H1 (cell line): ENCODE measurements around the gene INPP4A. TPM values are rescaled to one million over a fixed set of nuclear protein-coding genes. Genes with fewer than 3 reads are reported as not detected.

Experiments
- CTCF ChIA-PET: fragments of 300-600 bp; sonication (Branson Sonifier 250); formaldehyde crosslinking; loops from one replicate; lab custom pipeline; 2021; ENCODE audit not compliant: partially characterized antibody; lab: Charles Lee
- POLR2A ChIA-PET: fragments of 300-600 bp; sonication (Branson Sonifier 250); formaldehyde crosslinking; loops from one replicate; lab custom pipeline; 2021; ENCODE audit warnings: inconsistent platforms; ENCODE audit not compliant: partially characterized antibody; lab: Charles Lee
- DNase-seq, 2 experiments: peaks; one replicate each; pipeline versions ENCODE4 v3.0.0 to v3.0.0-alpha.2; 2010 to 2022; ENCODE audit warnings: low spot score in 2 of 2, low read depth in 1 of 2, mixed read lengths in 1 of 2
- FAIRE-seq: peaks from 2 replicates; lab custom pipeline; 2011; peaks lifted over from hg19 to GRCh38; lab: Jason Lieb, UNC
- H2AFZ ChIP-seq: 2 replicates; pipeline ENCODE4 v1.8.1; 2012; ENCODE audit warnings: low read length, inconsistent platforms
- H2AK5ac ChIP-seq: 2 replicates; pipeline ENCODE4 v1.6.1; 2013; ENCODE audit warnings: low read depth, low read length
- H2BK120ac ChIP-seq: replicated peaks from 2 replicates; pipeline ENCODE3; 2013; ENCODE audit warnings: low read depth, low read length, inconsistent platforms
- H2BK12ac ChIP-seq: 2 replicates; pipeline ENCODE4 v1.6.1; 2013; ENCODE audit warnings: low read depth, low read length
- H2BK15ac ChIP-seq: 2 replicates; pipeline ENCODE4 v1.6.1; 2013; ENCODE audit warnings: low read length
- H2BK20ac ChIP-seq: 2 replicates; pipeline ENCODE4 v1.6.1; 2013; ENCODE audit warnings: low read length
- H2BK5ac ChIP-seq: 2 replicates; pipeline ENCODE4 v1.6.1; 2013; ENCODE audit warnings: low read depth, low read length
- H3K14ac ChIP-seq: 2 replicates; pipeline ENCODE4 v1.6.1; 2013; ENCODE audit warnings: inconsistent platforms; ENCODE audit not compliant: insufficient read length
- H3K18ac ChIP-seq: 2 replicates; pipeline ENCODE4 v1.6.1; 2013; ENCODE audit warnings: low read length; ENCODE audit errors: extremely low read depth
- H3K23ac ChIP-seq: 2 replicates; pipeline ENCODE4 v1.6.1; 2013; ENCODE audit warnings: inconsistent platforms; ENCODE audit not compliant: insufficient read length
- H3K23me2 ChIP-seq: 2 replicates; pipeline ENCODE4 v1.6.1; 2013; ENCODE audit warnings: low read depth, low read length
- H3K27ac ChIP-seq: 2 replicates; pipeline ENCODE4 v1.6.1; 2011; ENCODE audit warnings: low read depth, low read length, inconsistent platforms
- H3K27me3 ChIP-seq, 4 experiments: replicated peaks in 1 of 4; 1 replicate in 1 of 4; 2 replicates in 3 of 4; pipeline versions ENCODE4 v1.6.1 to v1.8.1; 2011 to 2013; ENCODE audit warnings: low read length in 3 of 4, mild to moderate bottlenecking in 3 of 4, inconsistent platforms in 2 of 4, mixed read lengths in 2 of 4, moderate library complexity in 1 of 4; ENCODE audit not compliant: control insufficient read depth in 3 of 4, insufficient read depth in 3 of 4; ENCODE audit errors: extremely low read depth in 1 of 4
- H3K36me3 ChIP-seq, 4 experiments: 2 replicates each; pipeline versions ENCODE4 v1.6.1 to v1.8.1; 2011 to 2013; ENCODE audit warnings: mild to moderate bottlenecking in 4 of 4, low read length in 3 of 4, moderate library complexity in 2 of 4, control low read depth in 1 of 4, inconsistent platforms in 1 of 4; ENCODE audit not compliant: insufficient read depth in 4 of 4, control insufficient read depth in 2 of 4
- H3K4ac ChIP-seq: replicated peaks from 2 replicates; pipeline ENCODE3; 2013; ENCODE audit warnings: low read length, low read depth, mixed read lengths, inconsistent platforms; ENCODE audit not compliant: insufficient read length
- H3K4me1 ChIP-seq, 4 experiments: replicated peaks in 1 of 4; 1 replicate in 1 of 4; 2 replicates in 3 of 4; pipeline versions ENCODE4 v1.6.1 to v1.8.1; 2011 to 2013; ENCODE audit warnings: low read length in 3 of 4, inconsistent platforms in 2 of 4, mixed read lengths in 1 of 4; ENCODE audit not compliant: insufficient read depth in 4 of 4, control insufficient read depth in 3 of 4
- H3K4me2 ChIP-seq, 2 experiments: 2 replicates each; pipeline versions ENCODE4 v1.6.1 to v1.8.1; 2011 to 2013; ENCODE audit warnings: low read depth in 2 of 2, low read length in 2 of 2, control low read depth in 1 of 2, inconsistent platforms in 1 of 2, mild to moderate bottlenecking in 1 of 2; ENCODE audit not compliant: insufficient read depth in 1 of 2
- H3K4me3 ChIP-seq, 4 experiments: fragments of 200-600, 300-600 bp in 1 of 4; sonication (generic), shearing (Covaris generic), sonication (Bioruptor Twin) in 1 of 4; 2 replicates each; pipeline versions ENCODE4 v1.5.1 to v1.8.1; 2011 to 2016; ENCODE audit warnings: low read length in 4 of 4, low read depth in 3 of 4, control low read depth in 2 of 4, inconsistent platforms in 2 of 4, mild to moderate bottlenecking in 2 of 4, mixed read lengths in 1 of 4, moderate library complexity in 1 of 4; ENCODE audit not compliant: insufficient read depth in 2 of 4; ENCODE audit errors: extremely low read depth in 1 of 4
- H3K56ac ChIP-seq: replicated peaks from 2 replicates; pipeline ENCODE3; 2013; ENCODE audit warnings: low read depth, mild to moderate bottlenecking, mixed read lengths, low read length, inconsistent platforms; ENCODE audit not compliant: insufficient read length
- H3K79me1 ChIP-seq: 2 replicates; pipeline ENCODE4 v1.6.1; 2013; ENCODE audit warnings: low read depth, low read length, control low read depth
- H3K79me2 ChIP-seq, 2 experiments: 2 replicates each; pipeline versions ENCODE4 v1.6.1 to v1.8.1; 2012 to 2013; ENCODE audit warnings: low read length in 2 of 2, mild to moderate bottlenecking in 2 of 2, inconsistent platforms in 1 of 2; ENCODE audit not compliant: insufficient read depth in 2 of 2, control insufficient read depth in 1 of 2
- H3K9ac ChIP-seq, 4 experiments: replicated peaks in 1 of 4; 1 replicate in 1 of 4; 2 replicates in 3 of 4; pipeline versions ENCODE4 v1.6.1 to v1.8.1; 2011 to 2013; ENCODE audit warnings: low read depth in 3 of 4, low read length in 3 of 4, control low read depth in 2 of 4, mild to moderate bottlenecking in 2 of 4, moderate library complexity in 2 of 4, inconsistent platforms in 1 of 4; ENCODE audit errors: extremely low read depth in 1 of 4
- H3K9me3 ChIP-seq, 2 experiments: 2 replicates each; pipeline versions ENCODE4 v1.6.1 to v1.8.1; 2012 to 2013; ENCODE audit warnings: mild to moderate bottlenecking in 2 of 2, moderate library complexity in 2 of 2, control low read depth in 1 of 2, inconsistent platforms in 1 of 2, low read depth in 1 of 2, low read length in 1 of 2, mixed read lengths in 1 of 2; ENCODE audit not compliant: insufficient read depth in 2 of 2
- H4K20me1 ChIP-seq, 2 experiments: replicated peaks in 1 of 2; 2 replicates each; pipeline versions ENCODE3 to v1.8.1; 2011 to 2013; ENCODE audit warnings: inconsistent platforms in 2 of 2, low read length in 2 of 2, mild to moderate bottlenecking in 1 of 2; ENCODE audit not compliant: insufficient read depth in 2 of 2, control insufficient read depth in 1 of 2
- H4K5ac ChIP-seq: 2 replicates; pipeline ENCODE4 v1.6.1; 2013; ENCODE audit warnings: low read length, low read depth, mixed read lengths, inconsistent platforms; ENCODE audit not compliant: insufficient read length
- H4K8ac ChIP-seq: 2 replicates; pipeline ENCODE4 v1.8.0; 2013; ENCODE audit warnings: mild to moderate bottlenecking, moderate library complexity, low read length, inconsistent platforms; ENCODE audit not compliant: insufficient read depth; ENCODE audit errors: extremely low read depth
- H4K91ac ChIP-seq: replicated peaks from 2 replicates; pipeline ENCODE3; 2013; ENCODE audit warnings: low read length, mixed read lengths, inconsistent platforms; ENCODE audit not compliant: insufficient read length
- CBX8 ChIP-seq: fragments of 300-800, 300-1000 bp; sonication (generic); IDR thresholded peaks from 2 replicates; pipeline ENCODE4 v1.7.1; 2016; ENCODE audit warnings: low read depth, low read length, borderline replicate concordance
- CEBPB ChIP-seq: IDR thresholded peaks from 2 replicates; pipeline ENCODE4 v1.6.1; 2012; ENCODE audit warnings: low read depth, low read length
- EZH2 ChIP-seq: fragments of 200-600 bp; sonication (generic); IDR thresholded peaks from 2 replicates; pipeline ENCODE4 v1.7.1; 2012; ENCODE audit warnings: low read depth, mild to moderate bottlenecking, moderate library complexity, low read length, inconsistent platforms; ENCODE audit not compliant: severe bottlenecking
- GABPA ChIP-seq: IDR thresholded peaks from 2 replicates; pipeline ENCODE4 v1.6.1; 2011; ENCODE audit warnings: mild to moderate bottlenecking, low read length, moderate library complexity, borderline replicate concordance; ENCODE audit not compliant: insufficient read depth
- HDAC2 ChIP-seq, 2 experiments: fragments of 300-600 bp in 1 of 2; sonication (generic) in 1 of 2; IDR thresholded peaks; 2 replicates each; pipeline ENCODE4 v1.6.1; 2011 to 2012; ENCODE audit warnings: low read depth in 2 of 2, low read length in 2 of 2, mild to moderate bottlenecking in 2 of 2, moderate library complexity in 2 of 2, borderline replicate concordance in 1 of 2, inconsistent platforms in 1 of 2
- HDAC6 ChIP-seq: IDR thresholded peaks from one replicate; pipeline ENCODE4 v1.7.1; 2012; ENCODE audit warnings: low read depth, mild to moderate bottlenecking, inconsistent platforms, low read length, moderate library complexity
- MAFK ChIP-seq: IDR thresholded peaks from 2 replicates; pipeline ENCODE4 v1.6.1; 2012; ENCODE audit warnings: low read depth, mild to moderate bottlenecking, improper control_type of control experiment, low read length
- NANOG ChIP-seq: IDR thresholded peaks from 2 replicates; pipeline ENCODE4 v1.6.1; 2011; ENCODE audit warnings: low read length, low read depth, mild to moderate bottlenecking, inconsistent platforms; ENCODE audit not compliant: insufficient read depth, poor library complexity, severe bottlenecking
- NRF1 ChIP-seq: IDR thresholded peaks from 2 replicates; pipeline ENCODE4 v1.6.1; 2011; ENCODE audit warnings: mild to moderate bottlenecking, low read depth, low read length, improper control_type of control experiment
- SP4 ChIP-seq: IDR thresholded peaks from 2 replicates; pipeline ENCODE4 v1.6.1; 2012; ENCODE audit warnings: low read length, inconsistent platforms
- WGBS, 2 experiments: shearing (Covaris generic) in 1 of 2; methylation state at CpG; one replicate each; pipeline versions ENCODE4 v1.1.6 to v1.1.7; 2013 to 2015; ENCODE audit warnings: low lambda C conversion rate in 2 of 2, mixed read lengths in 2 of 2, inconsistent platforms in 1 of 2, low coverage in 1 of 2, missing lambda C conversion rate in 1 of 2; ENCODE audit not compliant: insufficient replicate concordance in 2 of 2, insufficient coverage in 1 of 2, insufficient read length in 1 of 2; ENCODE audit errors: extremely low coverage in 1 of 2, missing lambda C conversion rate in 1 of 2; 5-methylcytosine and 5-hydroxymethylcytosine counted together
- polyA plus RNA-seq, 7 experiments: library from polyadenylated mRNA; depleted of rRNA in 3 of 7; stranded (reverse) in 5 of 7; unstranded in 2 of 7; fragments of >200 nt in 5 of 7; fragments of 200-250 nt in 2 of 7; gene quantifications; 1 replicate in 5 of 7; 2 replicates in 1 of 7; 4 replicates in 1 of 7; pipeline versions ENCODE4 v1.2.1 to v1.2.3, GENCODE V29; 2011 to 2013; ENCODE audit warnings: missing spikeins in 2 of 7, mixed read lengths in 2 of 7
- total RNA-seq: library from RNA; stranded (reverse); fragmentation: NEBNext Ultra II Directional; extraction: Animal tissue kit (Norgen Biotek cat#: 25700); gene quantifications from 2 replicates; pipeline ENCODE4 v1.2.1, GENCODE V29; 2021
- TF ChIP-seq, protein P1 (sequence below): IDR thresholded peaks from 2 replicates; pipeline ENCODE4 v1.6.1; 2012; ENCODE audit warnings: inconsistent platforms

The INPP4A gene
- total and polyA plus RNA-seq, 2 of the 8 experiments (the other 6 are each of a cell fraction or from before 2014, with no cell fraction given), result 25.6 to 34.3 TPM

DNA sequence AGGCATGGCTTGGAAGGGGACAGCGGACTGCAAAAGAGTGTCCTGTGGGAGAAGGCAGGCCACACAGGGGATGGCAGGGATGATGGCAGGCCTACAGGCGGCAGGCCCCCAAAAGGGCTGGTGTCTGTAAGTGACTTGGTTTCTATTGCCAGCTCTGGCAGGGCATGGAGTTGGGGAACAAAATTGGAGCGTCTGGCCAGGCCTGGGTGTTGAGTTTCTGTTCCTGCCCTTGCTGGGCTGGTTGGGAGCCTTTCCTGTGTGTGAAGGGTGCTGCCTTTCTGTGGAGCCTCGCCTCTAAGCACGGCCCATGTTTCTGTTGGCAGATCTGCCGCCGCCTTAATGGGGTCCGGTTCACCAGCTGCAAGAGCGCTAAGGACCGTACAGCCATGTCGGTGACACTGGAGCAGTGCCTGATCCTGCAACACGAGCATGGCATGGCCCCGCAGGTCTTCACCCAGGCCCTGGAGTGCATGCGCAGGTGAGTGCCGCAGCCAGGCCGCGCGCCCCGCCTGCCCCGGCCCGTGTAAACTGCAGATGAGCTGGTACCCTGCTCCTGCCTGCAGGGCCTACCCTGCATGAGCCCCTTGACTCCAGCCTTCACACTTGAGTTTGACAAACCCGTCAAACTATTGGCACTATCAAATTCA is 132.1 kb downstream of the INPP4A start:
- no peak overlapping the region for H3K4ac ChIP-seq
- no peak for TF ChIP-seq GABPA
- no peak for TF ChIP-seq SP4
- no peak for TF ChIP-seq HDAC2 (IDR thresholded peaks at IDR 0.05; ENCODE audit: borderline replicate concordance in 1 of 2, low read depth in 2 of 2, low read length in 2 of 2)
- no peak for TF ChIP-seq NRF1
- TF ChIP-seq, protein P1, sequence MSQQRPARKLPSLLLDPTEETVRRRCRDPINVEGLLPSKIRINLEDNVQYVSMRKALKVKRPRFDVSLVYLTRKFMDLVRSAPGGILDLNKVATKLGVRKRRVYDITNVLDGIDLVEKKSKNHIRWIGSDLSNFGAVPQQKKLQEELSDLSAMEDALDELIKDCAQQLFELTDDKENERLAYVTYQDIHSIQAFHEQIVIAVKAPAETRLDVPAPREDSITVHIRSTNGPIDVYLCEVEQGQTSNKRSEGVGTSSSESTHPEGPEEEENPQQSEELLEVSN, result no peak
- TF ChIP-seq EZH2, result no peak
- TF ChIP-seq CEBPB, result no peak
- TF ChIP-seq NANOG, result no peak
- no peak for TF ChIP-seq HDAC6
- TF ChIP-seq MAFK, result no peak
- TF ChIP-seq CBX8, result no peak

More for the DNA sequence above, 132.1 kb downstream of the INPP4A start:
- H2BK20ac ChIP-seq, result no peak overlapping the region
- H2BK12ac ChIP-seq, result no peak overlapping the region
- H3K27me3 ChIP-seq, result no peaks in the 10 kb centered on the region
- FAIRE-seq, result no peak
- H4K20me1 ChIP-seq, result peaks cover 0 to 3% of the 10 kb centered on the region in 2 experiments
- no peak overlapping the region for H4K91ac ChIP-seq
- no peak overlapping the region for H2AFZ ChIP-seq
- WGBS, 2 experiments, result 93% methylated on average over 22 of the region's 22 CpGs; no CpG with 5 or more reads in 1 of the 2 experiments
- CTCF ChIA-PET, result interaction anchor here (1.3 to 2.1 kb wide), 3 partner anchors 9 to 165 kb away, joined by 3 to 11 read pairs (median 5); no protein-coding TSS in a partner anchor
- peaks cover 3 to 12% (median 9%) of the 10 kb centered on the region in 4 experiments for H3K36me3 ChIP-seq
- POLR2A ChIA-PET, result no interaction called here
- H3K56ac ChIP-seq, result no peak overlapping the region
- H3K14ac ChIP-seq, result no peak overlapping the region
- DNase-seq, result peak in 1 of 2 experiments; percentile 14
- no peak overlapping the region for H3K18ac ChIP-seq
- no peaks in the 10 kb centered on the region for H3K9me3 ChIP-seq
- H2BK5ac ChIP-seq, result no peak overlapping the region
- no peak overlapping the region for H2BK120ac ChIP-seq
- H3K79me1 ChIP-seq, result no peaks in the 10 kb centered on the region
- H3K27ac ChIP-seq, result no peak overlapping the region
- H3K9ac ChIP-seq, result no peak overlapping the region
- no peak overlapping the region for H2AK5ac ChIP-seq
- H3K4me2 ChIP-seq, result no peak overlapping the region
- H3K4me1 ChIP-seq, result no peaks in the 10 kb centered on the region
- H3K79me2 ChIP-seq, result no peaks in the 10 kb centered on the region
- H3K23ac ChIP-seq, result no peak overlapping the region
- H3K4me3 ChIP-seq, result no peak overlapping the region
- H3K23me2 ChIP-seq, result no peaks in the 10 kb centered on the region
- no peak overlapping the region for H4K5ac ChIP-seq
- no peak overlapping the region for H2BK15ac ChIP-seq
- H4K8ac ChIP-seq, result no peak overlapping the region
